H1 (cell line): ENCODE data around the gene DNASE1. TPM values are rescaled to one million over a fixed set of nuclear protein-coding genes. Genes with fewer than 3 reads are reported as not detected.

Source experiments
- CTCF ChIA-PET: fragments of 300-600 bp; sonication (Branson Sonifier 250); formaldehyde crosslinking; loops from one replicate; lab custom pipeline; 2021; ENCODE audit not compliant: partially characterized antibody; lab: Charles Lee
- POLR2A ChIA-PET: fragments of 300-600 bp; sonication (Branson Sonifier 250); formaldehyde crosslinking; loops from one replicate; lab custom pipeline; 2021; ENCODE audit warnings: inconsistent platforms; ENCODE audit not compliant: partially characterized antibody; lab: Charles Lee
- DNase-seq, 2 experiments: peaks; one replicate each; pipeline versions ENCODE4 v3.0.0 to v3.0.0-alpha.2; 2010 to 2022; ENCODE audit warnings: low spot score in 2 of 2, low read depth in 1 of 2, mixed read lengths in 1 of 2
- FAIRE-seq: peaks from 2 replicates; lab custom pipeline; 2011; peaks lifted over from hg19 to GRCh38; lab: Jason Lieb, UNC
- H2AFZ ChIP-seq: 2 replicates; pipeline ENCODE4 v1.8.1; 2012; ENCODE audit warnings: low read length, inconsistent platforms
- H2AK5ac ChIP-seq: 2 replicates; pipeline ENCODE4 v1.6.1; 2013; ENCODE audit warnings: low read depth, low read length
- H2BK120ac ChIP-seq: replicated peaks from 2 replicates; pipeline ENCODE3; 2013; ENCODE audit warnings: low read depth, low read length, inconsistent platforms
- H2BK12ac ChIP-seq: 2 replicates; pipeline ENCODE4 v1.6.1; 2013; ENCODE audit warnings: low read depth, low read length
- H2BK15ac ChIP-seq: 2 replicates; pipeline ENCODE4 v1.6.1; 2013; ENCODE audit warnings: low read length
- H2BK20ac ChIP-seq: 2 replicates; pipeline ENCODE4 v1.6.1; 2013; ENCODE audit warnings: low read length
- H2BK5ac ChIP-seq: 2 replicates; pipeline ENCODE4 v1.6.1; 2013; ENCODE audit warnings: low read depth, low read length
- H3K14ac ChIP-seq: 2 replicates; pipeline ENCODE4 v1.6.1; 2013; ENCODE audit warnings: inconsistent platforms; ENCODE audit not compliant: insufficient read length
- H3K18ac ChIP-seq: 2 replicates; pipeline ENCODE4 v1.6.1; 2013; ENCODE audit warnings: low read length; ENCODE audit errors: extremely low read depth
- H3K23ac ChIP-seq: 2 replicates; pipeline ENCODE4 v1.6.1; 2013; ENCODE audit warnings: inconsistent platforms; ENCODE audit not compliant: insufficient read length
- H3K23me2 ChIP-seq: 2 replicates; pipeline ENCODE4 v1.6.1; 2013; ENCODE audit warnings: low read depth, low read length
- H3K27ac ChIP-seq: 2 replicates; pipeline ENCODE4 v1.6.1; 2011; ENCODE audit warnings: low read depth, low read length, inconsistent platforms
- H3K27me3 ChIP-seq, 4 experiments: replicated peaks in 1 of 4; 1 replicate in 1 of 4; 2 replicates in 3 of 4; pipeline versions ENCODE4 v1.6.1 to v1.8.1; 2011 to 2013; ENCODE audit warnings: low read length in 3 of 4, mild to moderate bottlenecking in 3 of 4, inconsistent platforms in 2 of 4, mixed read lengths in 2 of 4, moderate library complexity in 1 of 4; ENCODE audit not compliant: control insufficient read depth in 3 of 4, insufficient read depth in 3 of 4; ENCODE audit errors: extremely low read depth in 1 of 4
- H3K36me3 ChIP-seq, 4 experiments: 2 replicates each; pipeline versions ENCODE4 v1.6.1 to v1.8.1; 2011 to 2013; ENCODE audit warnings: mild to moderate bottlenecking in 4 of 4, low read length in 3 of 4, moderate library complexity in 2 of 4, control low read depth in 1 of 4, inconsistent platforms in 1 of 4; ENCODE audit not compliant: insufficient read depth in 4 of 4, control insufficient read depth in 2 of 4
- H3K4ac ChIP-seq: replicated peaks from 2 replicates; pipeline ENCODE3; 2013; ENCODE audit warnings: low read length, low read depth, mixed read lengths, inconsistent platforms; ENCODE audit not compliant: insufficient read length
- H3K4me1 ChIP-seq, 4 experiments: replicated peaks in 1 of 4; 1 replicate in 1 of 4; 2 replicates in 3 of 4; pipeline versions ENCODE4 v1.6.1 to v1.8.1; 2011 to 2013; ENCODE audit warnings: low read length in 3 of 4, inconsistent platforms in 2 of 4, mixed read lengths in 1 of 4; ENCODE audit not compliant: insufficient read depth in 4 of 4, control insufficient read depth in 3 of 4
- H3K4me2 ChIP-seq, 2 experiments: 2 replicates each; pipeline versions ENCODE4 v1.6.1 to v1.8.1; 2011 to 2013; ENCODE audit warnings: low read depth in 2 of 2, low read length in 2 of 2, control low read depth in 1 of 2, inconsistent platforms in 1 of 2, mild to moderate bottlenecking in 1 of 2; ENCODE audit not compliant: insufficient read depth in 1 of 2
- H3K4me3 ChIP-seq, 4 experiments: fragments of 200-600, 300-600 bp in 1 of 4; sonication (generic), shearing (Covaris generic), sonication (Bioruptor Twin) in 1 of 4; 2 replicates each; pipeline versions ENCODE4 v1.5.1 to v1.8.1; 2011 to 2016; ENCODE audit warnings: low read length in 4 of 4, low read depth in 3 of 4, control low read depth in 2 of 4, inconsistent platforms in 2 of 4, mild to moderate bottlenecking in 2 of 4, mixed read lengths in 1 of 4, moderate library complexity in 1 of 4; ENCODE audit not compliant: insufficient read depth in 2 of 4; ENCODE audit errors: extremely low read depth in 1 of 4
- H3K56ac ChIP-seq: replicated peaks from 2 replicates; pipeline ENCODE3; 2013; ENCODE audit warnings: low read depth, mild to moderate bottlenecking, mixed read lengths, low read length, inconsistent platforms; ENCODE audit not compliant: insufficient read length
- H3K79me1 ChIP-seq: 2 replicates; pipeline ENCODE4 v1.6.1; 2013; ENCODE audit warnings: low read depth, low read length, control low read depth
- H3K79me2 ChIP-seq, 2 experiments: 2 replicates each; pipeline versions ENCODE4 v1.6.1 to v1.8.1; 2012 to 2013; ENCODE audit warnings: low read length in 2 of 2, mild to moderate bottlenecking in 2 of 2, inconsistent platforms in 1 of 2; ENCODE audit not compliant: insufficient read depth in 2 of 2, control insufficient read depth in 1 of 2
- H3K9ac ChIP-seq, 4 experiments: replicated peaks in 1 of 4; 1 replicate in 1 of 4; 2 replicates in 3 of 4; pipeline versions ENCODE4 v1.6.1 to v1.8.1; 2011 to 2013; ENCODE audit warnings: low read depth in 3 of 4, low read length in 3 of 4, control low read depth in 2 of 4, mild to moderate bottlenecking in 2 of 4, moderate library complexity in 2 of 4, inconsistent platforms in 1 of 4; ENCODE audit errors: extremely low read depth in 1 of 4
- H3K9me3 ChIP-seq, 2 experiments: 2 replicates each; pipeline versions ENCODE4 v1.6.1 to v1.8.1; 2012 to 2013; ENCODE audit warnings: mild to moderate bottlenecking in 2 of 2, moderate library complexity in 2 of 2, control low read depth in 1 of 2, inconsistent platforms in 1 of 2, low read depth in 1 of 2, low read length in 1 of 2, mixed read lengths in 1 of 2; ENCODE audit not compliant: insufficient read depth in 2 of 2
- H4K20me1 ChIP-seq, 2 experiments: replicated peaks in 1 of 2; 2 replicates each; pipeline versions ENCODE3 to v1.8.1; 2011 to 2013; ENCODE audit warnings: inconsistent platforms in 2 of 2, low read length in 2 of 2, mild to moderate bottlenecking in 1 of 2; ENCODE audit not compliant: insufficient read depth in 2 of 2, control insufficient read depth in 1 of 2
- H4K5ac ChIP-seq: 2 replicates; pipeline ENCODE4 v1.6.1; 2013; ENCODE audit warnings: low read length, low read depth, mixed read lengths, inconsistent platforms; ENCODE audit not compliant: insufficient read length
- H4K8ac ChIP-seq: 2 replicates; pipeline ENCODE4 v1.8.0; 2013; ENCODE audit warnings: mild to moderate bottlenecking, moderate library complexity, low read length, inconsistent platforms; ENCODE audit not compliant: insufficient read depth; ENCODE audit errors: extremely low read depth
- H4K91ac ChIP-seq: replicated peaks from 2 replicates; pipeline ENCODE3; 2013; ENCODE audit warnings: low read length, mixed read lengths, inconsistent platforms; ENCODE audit not compliant: insufficient read length
- HDAC6 ChIP-seq: IDR thresholded peaks from one replicate; pipeline ENCODE4 v1.7.1; 2012; ENCODE audit warnings: low read depth, mild to moderate bottlenecking, inconsistent platforms, low read length, moderate library complexity
- POLR2AphosphoS5 ChIP-seq: IDR thresholded peaks from 2 replicates; pipeline ENCODE4 v1.6.1; 2011; ENCODE audit warnings: low read depth, low read length
- WGBS, 2 experiments: shearing (Covaris generic) in 1 of 2; methylation state at CpG; one replicate each; pipeline versions ENCODE4 v1.1.6 to v1.1.7; 2013 to 2015; ENCODE audit warnings: low lambda C conversion rate in 2 of 2, mixed read lengths in 2 of 2, inconsistent platforms in 1 of 2, low coverage in 1 of 2, missing lambda C conversion rate in 1 of 2; ENCODE audit not compliant: insufficient replicate concordance in 2 of 2, insufficient coverage in 1 of 2, insufficient read length in 1 of 2; ENCODE audit errors: extremely low coverage in 1 of 2, missing lambda C conversion rate in 1 of 2; 5-methylcytosine and 5-hydroxymethylcytosine counted together
- polyA plus RNA-seq, 7 experiments: library from polyadenylated mRNA; depleted of rRNA in 3 of 7; stranded (reverse) in 5 of 7; unstranded in 2 of 7; fragments of >200 nt in 5 of 7; fragments of 200-250 nt in 2 of 7; gene quantifications; 1 replicate in 5 of 7; 2 replicates in 1 of 7; 4 replicates in 1 of 7; pipeline versions ENCODE4 v1.2.1 to v1.2.3, GENCODE V29; 2011 to 2013; ENCODE audit warnings: missing spikeins in 2 of 7, mixed read lengths in 2 of 7
- total RNA-seq: library from RNA; stranded (reverse); fragmentation: NEBNext Ultra II Directional; extraction: Animal tissue kit (Norgen Biotek cat#: 25700); gene quantifications from 2 replicates; pipeline ENCODE4 v1.2.1, GENCODE V29; 2021

Gene DNASE1
- total and polyA plus RNA-seq, 2 of the 8 experiments (the other 6 are each of a cell fraction or from before 2014, with no cell fraction given): 11.5 to 16.7 TPM

DNA sequence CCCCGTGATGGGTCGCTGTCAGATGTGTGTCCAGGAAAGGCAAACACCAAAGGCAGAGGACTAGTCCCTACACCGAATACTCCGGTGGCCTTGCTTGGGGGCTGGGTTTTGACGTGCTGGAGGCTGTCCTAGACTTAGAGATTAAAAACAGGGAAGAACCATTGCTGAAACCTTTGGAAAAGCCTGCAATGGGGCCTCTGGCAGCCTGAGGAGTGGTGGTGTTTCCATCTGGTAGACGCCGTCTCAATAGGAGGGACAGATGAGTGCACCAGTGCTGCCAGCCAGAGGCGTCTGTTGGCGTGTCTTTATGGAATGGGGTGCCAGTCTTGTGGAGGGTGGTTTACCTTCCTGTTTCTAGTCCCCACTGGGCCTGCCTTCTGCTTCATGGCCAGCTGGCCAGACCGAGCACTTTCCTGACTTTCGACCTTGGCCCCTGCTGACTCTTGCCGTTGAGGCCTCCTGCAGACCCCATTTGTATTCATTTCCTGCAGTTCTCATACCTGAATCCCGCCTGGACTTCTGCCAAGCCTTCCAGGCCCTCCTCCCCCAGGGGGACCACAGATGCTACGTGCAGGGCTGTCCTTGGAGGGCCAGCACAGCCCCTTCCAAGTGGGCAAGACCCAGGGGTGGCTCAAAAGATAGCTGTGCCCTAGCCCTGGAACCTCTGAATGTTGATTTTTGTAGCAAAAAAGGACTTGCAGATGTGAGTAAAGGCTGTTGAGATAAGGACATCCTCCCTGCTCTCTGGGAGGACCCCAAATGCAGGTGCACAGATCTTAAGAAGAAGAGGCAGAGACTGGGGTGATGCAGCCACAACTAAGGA is 1.9 kb upstream of the DNASE1 start:
- Histone ChIP-seq H4K20me1 (peaks cover 1 to 12% of the 10 kb centered on the region in 2 experiments), H2AFZ (no peak overlapping the region), H2BK15ac (0 out of 2 replicates have a peak overlapping the region, but pooled peaks have one; percentile 55)
- no peak for DNase-seq
- no peak for FAIRE-seq
- TF ChIP-seq POLR2AphosphoS5 (no peak), HDAC6 (no peak)
- TF ChIP-seq, all 59 proteins: peak for 0
- Histone ChIP-seq H2BK120ac (no peak overlapping the region), H2BK5ac (peak overlapping the region; percentile 52), H2BK20ac (no peak overlapping the region; the same call in 1 of the 2 replicates), H3K4me1 (peaks cover 0 to 13% (median 9%) of the 10 kb centered on the region in 4 experiments; a peak in 5 of 7 replicates), H4K5ac (no peak overlapping the region), H3K27ac (no peak overlapping the region), H2BK12ac (no peak overlapping the region), H3K4me2 (0 out of 4 replicates have a peak overlapping the region, but pooled peaks of 1 of the 2 experiments have one; percentile 9), H3K9me3 (no peaks in the 10 kb centered on the region), H3K36me3 (peaks cover 11 to 18% (median 13%) of the 10 kb centered on the region in 4 experiments; a peak in 6 of 8 replicates), H3K79me1 (no peaks in the 10 kb centered on the region; the same call in 1 of the 2 replicates), H3K23ac (no peak overlapping the region), H3K79me2 (no peaks in the 10 kb centered on the region), H3K23me2 (no peaks in the 10 kb centered on the region), H4K8ac (no peak overlapping the region), H3K56ac (no peak overlapping the region), H4K91ac (no peak overlapping the region), H3K9ac (no peak overlapping the region; a peak in 1 of 7 replicates), H2AK5ac (no peak overlapping the region), H3K4ac (no peak overlapping the region), H3K4me3 (no peak overlapping the region), H3K18ac (peak overlapping the region; percentile 78; the same call in 1 of the 2 replicates), H3K14ac (no peak overlapping the region), H3K27me3 (no peaks in the 10 kb centered on the region)
- POLR2A ChIA-PET: interaction anchor here (1.3 kb wide), 1 partner anchor 9 kb away, joined by 5 read pairs; no protein-coding TSS in a partner anchor
- WGBS, 2 experiments: 72% methylated on average over 14 of the region's 14 CpGs; no CpG with 5 or more reads in 1 of the 2 experiments
- CTCF ChIA-PET: interaction anchor here (0.6 to 4.0 kb wide), 7 partner anchors 9 to 149 kb away, joined by 3 to 22 read pairs (median 5); no protein-coding TSS in a partner anchor
